GM21737 (cell line): Measurements from ENCODE around the gene NINJ2.

Experiments used
- ATAC-seq: cut with Tn5 transposase; IDR thresholded peaks from one replicate; pipeline ENCODE4 v1.9.1; 2021; ENCODE audit warnings: mild to moderate bottlenecking, moderate library complexity; ENCODE audit not compliant: unreplicated experiment

Gene NINJ2

GRCh38 chr12:674272-674781, 11.1 kb upstream of the NINJ2 start:
- ATAC-seq: peak; percentile 76

- ATAC-seq: no peak
Measured at GRCh38 chr12:673849-674248, 10.6 kb upstream of the NINJ2 start.

GRCh38 chr12:669576-669945, 6.3 kb upstream of the NINJ2 start:
- no peak for ATAC-seq

GRCh38 chr12:668090-668481, 4.8 kb upstream of the NINJ2 start:
- no peak for ATAC-seq

- no peak for ATAC-seq
Measured at GRCh38 chr12:666766-667308, 3.6 kb upstream of the NINJ2 start.

- no peak for ATAC-seq
Measured at GRCh38 chr12:666066-666465, 2.8 kb upstream of the NINJ2 start.

GRCh38 chr12:664779-665092, 1.5 kb upstream of the NINJ2 start:
- no peak for ATAC-seq

GRCh38 chr12:664075-664778, 982 bp upstream of the NINJ2 start:
- ATAC-seq: no peak

- no peak for ATAC-seq
Measured at GRCh38 chr12:662566-663292, 516 bp downstream of the NINJ2 start.

- no peak for ATAC-seq
Measured at GRCh38 chr12:661720-662486, 1.3 kb downstream of the NINJ2 start.

GRCh38 chr12:659090-659683, 4.1 kb downstream of the NINJ2 start:
- ATAC-seq: peak; percentile 74

- no peak for ATAC-seq
Measured at GRCh38 chr12:650983-651382, 12.3 kb downstream of the NINJ2 start.

GRCh38 chr12:647385-648085, 15.7 kb downstream of the NINJ2 start:
- no peak for ATAC-seq

- ATAC-seq: no peak
Measured at GRCh38 chr12:646442-647384, 16.5 kb downstream of the NINJ2 start.

GRCh38 chr12:645563-646071, 17.6 kb downstream of the NINJ2 start:
- no peak for ATAC-seq

GRCh38 chr12:644818-645552, 18.3 kb downstream of the NINJ2 start:
- no peak for ATAC-seq

GRCh38 chr12:644303-644639, 19.0 kb downstream of the NINJ2 start:
- no peak for ATAC-seq

- ATAC-seq: no peak
Measured at GRCh38 chr12:643475-644302, 19.6 kb downstream of the NINJ2 start.
